Activated T-cell treated with anti-CD3 and anti-CD28 coated beads for 48 hours (primary cell): ENCODE data around the gene ZBTB42.

Experiments
- DNase-seq: peaks from one replicate; pipeline ENCODE4 v3.0.0-alpha.2; 2020; ENCODE audit warnings: low read depth

The ZBTB42 gene

DNA sequence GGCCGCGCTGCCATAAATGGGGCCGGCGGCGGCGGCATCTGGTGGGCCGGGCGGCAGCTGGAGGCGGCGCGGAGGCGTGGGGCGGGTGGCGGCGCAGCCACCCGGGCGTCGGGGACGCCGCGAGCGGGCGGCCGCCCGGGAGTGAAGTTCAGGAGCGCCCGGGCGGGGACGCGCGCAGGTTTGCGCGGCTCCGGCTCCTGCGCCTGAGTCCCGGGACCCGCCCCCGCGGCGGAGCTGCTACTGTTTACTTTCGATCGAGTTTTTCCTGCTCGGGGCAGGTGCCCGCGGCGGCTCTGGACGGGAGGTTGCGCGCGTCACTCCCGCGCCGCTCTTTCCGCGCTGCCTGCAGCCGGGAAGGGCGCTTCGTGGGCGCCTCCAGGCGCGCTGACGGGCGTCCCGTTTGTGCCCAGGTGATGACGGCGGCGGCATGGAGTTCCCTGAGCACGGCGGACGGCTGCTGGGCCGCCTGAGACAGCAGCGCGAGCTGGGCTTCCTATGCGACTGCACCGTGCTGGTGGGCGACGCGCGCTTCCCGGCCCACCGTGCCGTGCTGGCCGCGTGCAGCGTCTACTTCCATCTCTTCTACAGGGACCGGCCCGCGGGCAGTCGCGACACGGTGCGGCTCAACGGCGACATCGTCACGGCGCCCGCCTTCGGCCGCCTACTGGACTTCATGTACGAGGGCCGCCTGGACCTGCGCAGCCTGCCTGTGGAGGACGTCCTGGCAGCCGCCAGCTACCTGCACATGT is at the start of gene ZBTB42:
ZBTB42 (plus strand) TSS at position 331 of the 749 bp plus-strand sequence; CDS start at position 428, 97 bp downstream.
- DNase-seq = peak; percentile 59

DNA sequence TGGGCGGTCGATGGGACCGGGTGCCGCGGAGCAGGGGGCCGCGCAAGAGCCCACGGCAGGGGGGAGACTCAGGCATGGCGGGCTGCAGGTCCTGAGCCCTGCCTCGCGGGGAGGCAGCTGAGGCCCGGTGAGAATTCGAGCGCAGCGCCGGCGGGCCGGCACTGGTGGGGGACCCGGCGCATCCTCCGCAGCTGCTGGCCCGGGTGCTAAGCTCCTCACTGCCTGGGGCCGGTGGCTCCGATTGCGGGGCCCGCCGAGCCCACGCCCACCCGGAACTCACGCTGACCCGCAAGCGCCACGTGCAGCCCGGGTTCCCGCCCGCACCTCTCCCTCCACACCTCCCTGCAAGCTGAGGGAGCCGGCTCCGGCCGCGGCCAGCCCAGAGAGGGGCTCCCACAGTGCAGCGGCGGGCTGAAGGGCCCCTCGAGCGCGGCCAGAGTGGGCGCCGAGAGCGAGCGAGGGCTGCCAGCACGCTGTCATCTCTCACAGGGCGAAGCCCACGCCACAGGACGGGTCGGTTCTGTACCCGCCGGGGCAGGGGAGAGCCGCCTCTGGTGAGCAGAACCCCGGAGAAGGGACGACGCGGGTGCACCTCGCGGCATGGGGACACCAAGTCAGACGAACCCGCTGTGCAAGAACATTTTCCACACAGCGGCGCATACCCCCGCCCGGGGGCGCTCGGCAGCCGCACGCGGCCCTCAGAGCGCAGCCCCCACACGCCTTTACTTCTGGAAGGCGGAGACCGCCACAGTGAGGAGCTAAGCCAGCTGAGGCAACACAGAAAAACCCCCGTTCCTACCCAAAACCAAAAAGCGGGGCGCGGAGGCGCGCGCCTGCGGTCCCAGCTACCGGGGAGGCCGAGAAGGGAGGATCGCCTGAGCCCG is 49.1 kb upstream of the ZBTB42 start:
- no peak for DNase-seq

GRCh38 chr14:104752423-104752734 is 48.5 kb upstream of the ZBTB42 start:
- DNase-seq = no peak

- peak; percentile 100 for DNase-seq
Observed at GRCh38 chr14:104752735-104753527, 48.0 kb upstream of the ZBTB42 start, which contains the start of gene SIVA1. Gene SIVA1, plus strand, starts transcription at chr14:104753147. Its CDS starts 55 bp downstream, at chr14:104753202.

DNA sequence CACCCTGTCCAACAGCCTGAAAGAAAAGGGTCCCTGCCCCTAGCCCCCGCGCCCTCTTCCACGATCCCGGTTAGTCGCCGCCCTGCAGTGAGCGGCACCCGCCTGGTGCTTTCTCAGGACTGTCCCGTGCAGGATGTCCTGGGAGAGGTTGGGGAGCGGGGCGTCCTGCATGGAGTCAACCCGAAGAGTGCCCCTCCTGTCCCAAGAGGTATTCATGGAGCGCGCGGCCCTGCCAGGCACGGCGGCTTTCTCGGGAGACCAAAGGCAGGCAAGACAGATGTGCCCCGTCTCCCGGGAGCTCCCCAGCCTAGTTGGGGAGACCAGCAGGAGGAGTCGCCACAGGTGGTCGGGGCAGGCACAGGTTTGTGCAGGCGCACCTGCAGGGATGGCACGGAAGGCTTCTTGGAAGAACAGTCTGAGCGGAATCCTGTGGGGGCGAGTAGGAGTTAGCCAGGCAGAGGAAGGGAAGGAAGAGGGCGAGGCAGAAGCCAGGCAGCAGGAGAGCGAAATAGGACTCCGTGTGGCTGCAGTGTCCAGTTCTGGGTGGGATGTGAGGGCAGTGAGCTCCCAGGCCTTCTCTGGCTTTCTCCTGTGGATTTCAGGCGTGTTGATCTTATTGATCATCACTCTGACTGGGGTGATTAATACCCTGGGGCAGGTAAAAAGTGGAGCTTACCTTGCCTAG is 47.2 kb upstream of the ZBTB42 start:
- no peak for DNase-seq

- DNase-seq = no peak
Observed at GRCh38 chr14:104754213-104754851, 46.6 kb upstream of the ZBTB42 start.

DNA sequence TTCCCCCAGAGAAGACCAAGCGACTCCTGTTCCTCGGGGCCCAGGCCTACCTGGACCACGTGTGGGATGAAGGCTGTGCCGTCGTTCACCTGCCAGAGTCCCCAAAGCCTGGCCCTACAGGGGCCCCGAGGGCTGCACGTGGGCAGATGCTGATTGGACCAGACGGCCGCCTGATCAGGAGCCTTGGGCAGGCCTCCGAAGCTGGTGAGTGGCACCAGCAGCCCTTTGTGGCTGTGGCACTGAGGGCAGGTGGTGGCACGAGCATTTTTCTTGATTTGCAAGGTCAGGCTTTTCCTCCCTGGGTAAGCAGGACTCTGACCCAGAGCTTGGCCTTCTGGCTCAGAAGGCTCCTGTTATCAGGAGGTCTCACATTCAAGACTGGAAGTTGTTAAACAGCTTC is 45.3 kb upstream of the ZBTB42 start:
- DNase-seq = no peak

- DNase-seq = no peak
Observed at GRCh38 chr14:104756477-104757237, 44.2 kb upstream of the ZBTB42 start.

DNA sequence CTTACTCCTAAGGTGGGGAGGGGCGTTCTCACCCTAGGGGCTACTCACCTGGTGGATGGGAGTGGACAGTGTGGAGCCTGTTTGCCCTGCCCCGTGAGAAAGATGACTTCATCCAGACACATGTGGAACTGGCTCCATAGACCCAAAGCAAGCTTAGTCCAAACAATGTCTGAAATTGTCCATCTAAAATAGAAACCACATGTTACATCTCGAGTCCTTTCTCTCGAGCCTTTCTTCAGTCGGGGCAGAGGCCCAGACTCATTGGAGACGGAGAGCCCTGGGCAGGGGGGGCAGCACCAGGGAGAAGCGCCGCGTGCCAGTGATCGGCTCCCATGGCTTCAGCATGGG is 43.7 kb upstream of the ZBTB42 start:
- DNase-seq = no peak

DNA sequence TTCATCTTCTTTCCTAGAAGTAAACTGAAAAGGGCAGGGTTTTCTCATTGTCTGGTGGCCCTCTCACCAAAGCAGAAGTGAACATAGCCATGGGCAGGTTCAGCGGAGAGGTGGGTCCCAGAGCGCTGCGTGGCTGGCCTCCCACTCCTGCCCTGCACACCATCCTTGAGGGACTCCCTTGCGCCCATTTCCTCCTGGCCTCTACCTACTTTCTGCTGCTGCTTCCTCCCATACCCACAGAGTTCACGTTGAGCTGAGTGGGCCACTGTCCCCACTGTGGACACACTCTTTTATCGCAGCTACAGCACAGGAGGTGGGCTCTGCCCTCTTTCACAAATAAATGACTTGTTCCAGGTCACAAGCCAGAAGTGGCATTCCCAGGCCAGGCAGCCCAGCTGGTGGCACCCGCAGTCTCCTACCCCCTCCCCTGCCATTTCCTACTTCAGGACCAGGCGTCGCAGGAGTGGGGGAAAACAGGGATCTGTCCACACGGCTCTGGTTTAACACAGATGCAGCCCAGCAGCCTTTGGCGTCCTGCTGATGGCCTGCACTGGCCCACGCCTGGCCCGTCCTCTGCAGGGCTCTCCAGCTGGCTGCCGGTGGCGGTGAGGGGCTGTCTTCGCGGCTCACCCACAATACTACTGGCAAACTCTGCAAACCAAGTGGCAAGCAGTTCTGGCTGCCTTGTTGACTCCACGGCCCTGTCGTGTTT is 43.1 kb upstream of the ZBTB42 start:
- no peak for DNase-seq

DNA sequence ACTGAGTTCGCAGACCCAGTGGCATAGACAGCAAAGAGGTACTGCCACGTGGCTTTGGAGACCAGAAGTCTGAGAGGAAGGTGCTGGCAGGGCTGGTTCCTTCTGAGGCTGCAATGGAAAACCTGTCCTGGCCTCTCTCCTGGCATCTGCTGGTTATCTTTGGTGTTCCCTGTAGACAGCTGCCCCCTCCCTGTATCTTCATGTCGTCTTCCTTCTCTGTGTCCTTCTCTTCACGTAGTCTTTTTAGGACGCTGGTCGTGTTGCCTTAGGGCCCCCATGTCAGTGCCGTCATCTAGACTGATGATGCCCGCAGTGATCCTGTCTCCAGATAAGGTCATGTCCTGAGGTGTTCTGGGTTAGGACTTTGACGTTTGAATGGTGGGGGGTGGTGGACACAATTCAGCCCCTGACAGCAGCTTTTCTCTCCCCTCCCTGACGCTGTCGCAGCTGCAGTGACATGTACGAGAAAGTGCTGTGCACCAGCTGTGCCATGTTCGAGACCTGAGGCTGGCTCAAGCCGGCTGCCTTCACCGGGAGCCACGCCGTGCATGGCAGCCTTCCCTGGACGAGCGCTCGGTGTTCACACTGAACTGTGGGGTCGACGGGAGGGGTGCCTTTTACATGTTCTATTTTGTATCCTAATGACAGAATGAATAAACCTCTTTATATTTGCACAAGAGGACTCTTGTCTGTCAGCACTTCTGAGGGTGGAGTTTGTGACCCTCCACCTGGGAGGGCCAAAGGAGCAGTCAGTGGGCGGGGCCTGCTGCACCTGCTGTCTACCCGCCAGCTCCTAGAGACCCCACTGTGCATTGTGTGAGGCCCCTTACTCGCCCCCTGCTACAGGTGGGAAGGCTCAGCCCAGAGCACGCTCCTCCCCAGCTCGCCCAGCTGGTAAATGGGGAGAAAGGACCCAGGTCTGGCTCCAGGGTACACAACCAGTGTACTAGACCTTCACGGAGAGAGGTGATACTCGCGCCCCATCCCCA is 41.6 kb upstream of the ZBTB42 start:
- DNase-seq = no peak

DNA sequence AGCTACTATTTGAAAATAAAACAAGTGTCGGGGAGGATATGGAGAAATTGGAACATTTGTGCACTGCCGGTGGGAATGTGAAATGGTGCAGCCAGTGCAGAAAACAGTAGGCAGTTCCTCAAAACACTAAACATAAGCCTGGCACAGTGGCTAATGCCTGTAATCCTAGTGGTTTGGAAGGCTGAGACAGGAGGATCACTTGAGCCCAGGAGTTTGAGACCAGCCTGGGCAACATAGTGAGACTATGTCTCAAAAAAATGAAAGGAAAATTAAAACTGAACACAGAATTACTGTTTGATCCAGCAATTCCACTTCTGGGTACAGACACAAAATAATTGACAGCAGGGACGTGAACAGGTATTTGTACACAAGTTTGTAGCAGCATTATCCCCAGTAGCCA is 35.4 kb upstream of the ZBTB42 start:
- DNase-seq = no peak

- no peak for DNase-seq
Observed at GRCh38 chr14:104766256-104766862, 34.5 kb upstream of the ZBTB42 start.

DNA sequence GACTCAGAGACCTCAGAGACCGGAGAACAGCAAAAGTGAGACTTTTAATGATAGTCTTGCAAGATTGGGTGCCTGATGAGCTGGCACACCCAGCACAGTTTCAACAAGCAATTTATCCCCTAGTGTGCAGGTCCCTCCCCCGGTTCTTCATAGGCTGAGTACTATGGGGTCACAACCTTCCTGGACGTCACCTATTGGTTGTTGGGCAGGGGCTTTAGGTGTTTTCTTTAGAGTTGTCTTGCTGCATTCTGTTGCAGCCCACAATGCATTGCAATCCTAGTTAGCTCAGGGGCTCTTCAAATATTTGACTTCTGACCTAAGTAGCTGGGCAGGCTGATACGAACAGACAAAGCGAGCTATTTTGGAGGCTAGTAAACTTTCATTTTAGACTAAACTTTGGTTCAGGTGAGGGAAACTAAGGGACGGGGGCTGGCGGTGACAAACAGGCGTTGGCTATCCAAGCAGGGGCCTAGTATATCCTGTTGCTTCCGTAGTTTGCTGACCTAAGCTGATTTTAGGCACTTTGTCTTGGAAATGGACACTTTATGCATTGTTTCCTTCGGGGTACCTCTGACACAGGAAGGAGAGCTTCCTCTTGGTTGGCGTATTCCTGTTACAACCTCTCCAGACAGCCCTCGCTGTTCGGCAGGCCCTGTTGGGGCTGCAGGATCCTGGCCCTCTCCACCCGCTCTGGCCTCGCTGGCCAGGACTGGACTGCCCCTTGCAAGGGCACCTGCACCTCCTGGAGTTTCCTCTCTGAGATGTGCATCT is 33.9 kb upstream of the ZBTB42 start:
- no peak for DNase-seq

GRCh38 chr14:104767634-104767918 is 33.3 kb upstream of the ZBTB42 start:
- DNase-seq = no peak

GRCh38 chr14:104768437-104769323 is 32.2 kb upstream of the ZBTB42 start:
- DNase-seq = peak; percentile 87
